HG03521 (cell line): ENCODE results near the gene ZBTB39.
"Not testable (repeated sequence)": the region's sequence is repeated elsewhere in the genome, so short reads cannot be mapped to it uniquely, and the experiment has no call there.

Source experiments
- ATAC-seq: cut with Tn5 transposase; IDR thresholded peaks from one replicate; pipeline ENCODE4 v1.9.1; 2021; ENCODE audit warnings: mild to moderate bottlenecking, moderate library complexity; ENCODE audit not compliant: unreplicated experiment

The ZBTB39 gene

GRCh38 chr12:57033431-57033830 is 27.1 kb upstream of the ZBTB39 start:
- no peak for ATAC-seq

GRCh38 chr12:57031789-57032188 is 25.4 kb upstream of the ZBTB39 start:
- ATAC-seq = no peak

GRCh38 chr12:57031138-57031725 is 24.9 kb upstream of the ZBTB39 start:
- no peak for ATAC-seq

- ATAC-seq = no peak
These were observed 23.1 kb upstream of the ZBTB39 start for GRCh38 chr12:57029457-57029856.

- ATAC-seq = no peak
These were observed 21.4 kb upstream of the ZBTB39 start for GRCh38 chr12:57027805-57028153.

GRCh38 chr12:57027011-57027804 is 20.9 kb upstream of the ZBTB39 start:
- ATAC-seq = no peak

- ATAC-seq = no peak
These were observed 18.9 kb upstream of the ZBTB39 start for GRCh38 chr12:57025196-57025595.

DNA sequence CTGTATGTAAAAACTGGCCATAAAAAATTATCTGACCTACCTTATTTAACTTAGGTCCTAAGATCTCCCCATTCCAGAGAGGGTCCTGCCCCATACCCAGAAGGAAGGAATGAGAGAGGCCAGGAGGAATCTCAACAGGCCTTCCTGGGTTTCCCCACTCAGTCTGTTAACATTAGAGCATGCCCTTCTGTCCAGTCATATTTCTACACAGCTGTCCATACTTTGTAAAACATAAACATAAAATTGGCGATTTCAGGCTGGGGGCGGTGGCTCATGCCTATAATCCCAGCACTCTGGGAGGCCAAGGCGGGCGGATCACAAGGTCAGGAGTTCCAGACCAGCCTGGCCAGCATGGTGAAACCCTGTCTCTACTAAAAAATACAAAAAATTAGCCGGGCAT is 16.0 kb upstream of the ZBTB39 start:
- ATAC-seq = not testable (repeated sequence)

GRCh38 chr12:57019983-57020719 is 13.8 kb upstream of the ZBTB39 start:
- ATAC-seq = no peak

- ATAC-seq = no peak
These were observed 12.6 kb upstream of the ZBTB39 start for GRCh38 chr12:57018906-57019305.

GRCh38 chr12:57018353-57018752 is 12.0 kb upstream of the ZBTB39 start:
- not testable (repeated sequence) for ATAC-seq

DNA sequence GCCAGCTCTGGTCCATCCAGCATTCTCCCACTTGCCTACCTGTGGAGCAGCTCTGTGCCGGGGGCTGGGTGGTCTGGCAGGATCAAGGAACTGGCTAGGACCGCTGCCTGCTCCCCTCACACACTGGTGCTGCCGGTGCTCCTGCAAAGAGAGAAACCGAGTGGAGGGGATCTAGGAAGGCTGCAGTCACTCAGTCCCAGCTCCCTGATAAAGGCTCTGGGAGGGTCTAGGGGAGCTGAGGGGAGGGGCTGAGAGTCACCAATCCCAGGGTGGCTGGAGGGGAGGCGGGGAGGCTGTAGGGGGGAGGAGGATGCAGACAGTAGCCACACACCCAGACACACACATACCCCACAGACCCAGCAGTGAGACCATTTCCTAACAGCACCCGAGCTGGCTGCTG is 10.0 kb upstream of the ZBTB39 start, which contains the start of gene TAC3:
TAC3 (minus strand) TSS at position 182 of the 400 bp plus-strand sequence. CDS start 732 bp downstream, outside the sequence.
- no peak for ATAC-seq

- no peak for ATAC-seq
These were observed 6.5 kb upstream of the ZBTB39 start for GRCh38 chr12:57012600-57013465.

DNA sequence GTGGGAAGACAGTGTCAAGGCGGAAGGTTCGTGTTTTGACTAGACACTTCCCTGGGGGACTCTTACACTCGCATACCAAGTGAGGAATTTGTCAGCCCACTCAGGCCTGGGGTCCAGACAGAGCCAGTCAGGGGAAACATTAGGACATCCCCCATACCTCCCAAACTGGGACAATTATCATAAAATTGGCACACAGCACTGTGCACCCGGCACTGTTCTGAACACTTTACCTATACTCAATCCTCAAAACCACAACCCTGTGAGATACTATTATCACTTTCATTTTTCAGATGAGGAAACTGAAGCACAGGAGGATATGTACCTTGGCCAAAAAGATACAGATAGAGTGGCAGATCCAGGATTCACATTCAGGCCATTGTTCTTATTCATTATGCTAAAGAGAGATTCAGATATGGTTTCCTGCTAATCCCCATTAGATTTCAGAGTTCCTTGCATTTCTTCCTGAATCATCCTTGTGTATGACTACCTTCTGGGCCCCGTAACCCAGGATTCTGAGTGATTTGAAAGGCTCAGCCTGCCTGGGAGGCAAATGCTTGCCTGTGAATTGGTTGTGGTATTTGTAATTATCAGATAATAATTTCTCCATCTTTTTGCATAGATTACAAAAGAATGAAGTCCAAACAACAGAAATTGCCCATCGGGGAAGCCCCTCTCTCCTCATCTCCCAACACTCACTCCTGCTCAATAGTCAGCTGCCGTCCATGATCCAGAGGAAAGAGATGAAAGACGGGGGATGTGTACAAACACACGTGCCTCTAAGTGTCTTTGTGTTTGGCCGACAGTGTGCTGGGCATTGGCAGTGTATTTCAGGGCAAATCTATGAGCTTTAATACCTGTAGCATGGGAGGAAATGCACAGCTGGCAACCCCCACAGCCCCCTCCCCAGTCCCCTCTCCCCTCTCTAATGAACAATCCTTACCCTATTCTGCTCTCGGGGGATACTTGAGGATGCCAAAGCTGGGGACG is 5.4 kb upstream of the ZBTB39 start:
- no peak for ATAC-seq

DNA sequence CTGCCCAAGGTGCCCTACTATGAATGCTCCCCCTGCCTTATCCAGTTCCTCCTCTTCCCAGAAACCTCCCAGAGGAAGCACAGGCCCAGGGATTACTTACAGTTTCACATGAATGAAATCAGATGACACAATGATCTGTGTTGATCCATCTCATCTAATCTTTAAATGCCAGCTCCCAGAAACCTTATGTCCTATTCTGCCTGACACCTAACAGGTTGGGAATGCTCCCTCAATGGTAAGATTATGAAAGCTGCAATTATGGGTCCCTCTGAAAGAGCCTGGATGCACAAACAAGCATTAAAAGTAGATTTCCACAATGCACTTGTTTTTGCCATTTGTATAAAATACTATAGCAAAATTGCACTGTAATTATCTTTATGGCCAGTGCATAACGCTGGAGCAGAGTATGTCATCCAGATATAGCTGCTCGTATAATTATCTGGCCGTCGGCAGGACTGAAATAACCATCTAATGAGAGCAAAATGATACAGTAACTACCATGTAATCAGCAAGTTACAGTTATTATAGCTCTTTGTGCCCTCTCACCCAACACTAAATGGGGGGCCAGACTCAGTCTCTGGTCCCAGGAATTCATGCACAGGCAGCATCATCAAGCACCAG is 4.4 kb upstream of the ZBTB39 start:
- no peak for ATAC-seq

GRCh38 chr12:57009949-57010626 is 3.7 kb upstream of the ZBTB39 start:
- no peak for ATAC-seq

GRCh38 chr12:57008178-57008577 is 1.8 kb upstream of the ZBTB39 start:
- ATAC-seq = no peak

DNA sequence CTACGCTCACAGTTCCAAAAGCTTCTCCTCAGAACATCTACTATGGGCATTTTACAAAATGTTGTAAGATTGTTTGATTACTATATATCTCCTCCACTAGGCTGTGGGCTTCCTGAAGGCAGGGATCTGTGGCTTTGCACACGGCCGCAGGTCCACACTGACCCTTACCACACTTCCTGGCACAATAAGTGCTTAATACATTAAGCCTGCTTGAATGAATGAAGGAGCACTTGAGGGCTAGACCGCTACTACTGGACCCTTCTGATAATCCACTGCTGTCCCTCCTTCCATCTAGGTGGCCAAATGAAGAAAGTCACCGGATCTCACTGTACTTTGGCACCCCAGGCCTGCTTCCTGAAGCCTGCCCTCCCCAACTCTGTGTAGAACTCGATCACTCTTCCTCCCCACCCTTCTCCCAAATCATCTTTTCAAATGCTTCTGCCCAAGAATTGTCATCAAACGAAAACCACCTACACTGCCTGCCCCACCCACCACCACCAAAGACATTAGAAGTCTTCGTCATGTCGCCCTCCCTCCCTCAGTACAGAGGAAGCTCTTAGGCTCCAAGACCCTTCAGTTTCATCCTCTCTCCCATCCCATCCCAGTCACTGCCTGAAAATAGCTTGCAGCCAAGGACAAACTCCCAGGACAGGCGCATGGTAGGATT is 596 bp upstream of the ZBTB39 start:
- ATAC-seq = no peak
